ENCODE measurements around the gene MOB4. TPM values are rescaled to one million over a fixed set of nuclear protein-coding genes. Genes with fewer than 3 reads are reported as not detected.
"Not testable (repeated sequence)": the region's sequence is repeated elsewhere in the genome, so short reads cannot be mapped to it uniquely, and the experiment has no call there.

MOB4 gene
- polyA plus RNA-seq, result 10 to 100 TPM; 17.6 to 35.1 (median 23.2) TPM
- long read RNA-seq, donor 1, result 0 reads
- long read RNA-seq, donor 2, transcript MOB4-202 (8 exons, 3,986 nt), result major isoform, 7 of 7 reads
- long read RNA-seq, donor 2, partial matches to known transcripts, result 0 of 7 reads
- long read RNA-seq, donor 2, other reads (novel, unspliced or antisense), result 0 of 7 reads
- long read RNA-seq, donor 3, transcript MOB4-202 (8 exons, 3,986 nt), result major isoform, 5 of 7 reads
- long read RNA-seq, donor 3, partial matches to known transcripts, result 0 of 7 reads
- long read RNA-seq, donor 3, other reads (novel, unspliced or antisense), result 0 of 7 reads
- long read RNA-seq, donor 4, result 0 reads
- long read RNA-seq, donor 5, partial matches to known transcripts, result 0 of 4 reads
- long read RNA-seq, donor 5, other reads (novel, unspliced or antisense), result 0 of 4 reads
- long read RNA-seq, donor 6, transcript MOB4-202 (8 exons, 3,986 nt), result major isoform, 19 of 36 reads
- long read RNA-seq, donor 6, partial matches to known transcripts, result 13 of 36 reads
- long read RNA-seq, donor 6, other reads (novel, unspliced or antisense), result 0 of 36 reads
- long read RNA-seq, donor 7, result 0 reads
- long read RNA-seq, donor 8, partial matches to known transcripts, result 0 of 2 reads
- long read RNA-seq, donor 8, other reads (novel, unspliced or antisense), result 0 of 2 reads
- long read RNA-seq, donor 9, partial matches to known transcripts, result 0 of 2 reads
- long read RNA-seq, donor 9, other reads (novel, unspliced or antisense), result 0 of 2 reads
- long read RNA-seq, donor 10, transcript MOB4-202 (8 exons, 3,986 nt), result major isoform, 27 of 30 reads
- long read RNA-seq, donor 10, partial matches to known transcripts, result 0 of 30 reads
- long read RNA-seq, donor 10, other reads (novel, unspliced or antisense), result 0 of 30 reads

DNA sequence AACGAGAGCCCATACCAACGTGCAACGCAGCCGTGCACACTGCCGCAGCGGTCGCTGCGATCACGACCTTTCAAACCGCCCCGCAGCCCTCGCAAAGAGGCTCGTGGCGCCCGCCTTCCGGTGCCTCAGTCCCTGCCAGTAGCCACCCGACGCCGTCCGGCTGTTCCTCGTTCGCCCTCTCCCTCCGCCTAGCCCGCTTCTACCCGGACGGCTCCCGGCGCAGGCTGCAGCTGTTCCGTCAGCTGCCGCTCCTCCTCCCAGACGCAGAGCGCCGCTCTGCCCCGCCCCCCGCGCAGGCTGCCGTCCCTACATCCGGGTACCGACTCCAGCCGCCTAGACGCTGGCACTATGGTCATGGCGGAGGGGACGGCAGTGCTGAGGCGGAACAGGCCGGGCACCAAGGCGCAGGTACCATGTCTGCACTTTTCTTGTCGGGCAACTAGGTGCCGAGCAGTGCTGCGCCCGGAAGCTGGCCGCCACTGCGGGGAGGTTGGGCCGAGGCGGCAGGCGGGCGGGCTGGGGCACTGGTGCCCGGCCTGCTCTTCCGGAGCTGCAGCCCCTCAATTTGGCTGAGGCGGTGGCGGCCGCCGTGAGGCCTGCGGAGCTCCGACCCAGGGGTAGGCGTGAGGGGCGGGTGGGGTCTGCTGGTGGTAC lies at the start of gene MOB4:
MOB4 (plus strand) TSS at position 328 of the 654 bp plus-strand sequence; CDS start at position 349, 21 bp downstream.
- Histone ChIP-seq H3K27ac (ENCODE audit: low read depth in 1 of 3, low read length in 2 of 3) (peak within 1 kb of the TSS; percentile 84 to 97 (median 89)), H3K4me3 (ENCODE audit: low read depth in 1 of 3, low read length in 3 of 3) (peak within 1 kb of the TSS; percentile 62 to 95 (median 74)), H3K4me1 (ENCODE audit: control insufficient read depth in 3 of 3, insufficient read depth in 2 of 3, low read depth in 1 of 3, low read length in 2 of 3) (peaks cover 0 to 6% (median 5%) of the 10 kb centered on the region in 3 donors), H3K36me3 (ENCODE audit: control insufficient read depth in 3 of 3, insufficient read depth in 2 of 3, low read depth in 1 of 3, low read length in 3 of 3) (peaks cover 0 to 13% (median 0%) of the 10 kb centered on the region in 3 donors), H3K9me3 (ENCODE audit: control insufficient read depth in 2 of 2, insufficient read depth in 1 of 2, low read depth in 1 of 2, low read length in 1 of 2) (peaks cover 0 to under 1% of the 10 kb centered on the region in 2 donors), H3K27me3 (ENCODE audit: control insufficient read depth in 3 of 3, insufficient read depth in 3 of 3, low read length in 3 of 3) (no peaks in the 10 kb centered on the region)
- FAIRE-seq (no peak), DNase-seq (peak; percentile 94 to 99)
- WGBS, 3 donors, result 0% methylated on average over 53 to 66 of the region's 66 CpGs

DNA sequence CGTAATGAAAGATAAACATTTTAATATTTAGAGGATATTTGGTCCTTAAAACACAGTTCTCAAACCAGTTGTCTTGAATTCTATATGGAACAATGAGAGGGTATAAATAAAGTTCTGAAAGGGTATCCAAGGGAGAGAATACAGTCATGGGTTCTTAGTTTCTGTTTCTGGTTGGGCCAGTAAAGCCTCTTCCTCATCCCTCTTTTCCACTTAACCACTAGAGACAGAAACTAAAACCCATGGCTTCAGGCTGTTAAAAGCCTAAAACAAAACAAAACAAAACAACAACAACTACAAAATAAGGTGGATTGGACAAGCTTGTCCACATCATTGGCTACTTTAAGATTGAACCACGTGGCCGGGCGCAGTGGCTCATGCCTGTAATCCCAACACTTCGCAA lies 43.7 kb upstream of the MOB4 start:
- DNase-seq (no peak), FAIRE-seq (no peak)
- no peak overlapping the region for H3K27ac ChIP-seq (ENCODE audit: low read depth in 1 of 3, low read length in 2 of 3)
- 95 to 99% (median 98%) methylated on average over 5 of the region's 5 CpGs for WGBS, 3 donors
- H3K36me3 ChIP-seq (ENCODE audit: control insufficient read depth in 3 of 3, insufficient read depth in 2 of 3, low read depth in 1 of 3, low read length in 3 of 3), result peaks cover 11 to 54% (median 16%) of the 10 kb centered on the region in 3 donors
- H3K4me1 ChIP-seq (ENCODE audit: control insufficient read depth in 3 of 3, insufficient read depth in 2 of 3, low read depth in 1 of 3, low read length in 2 of 3), result no peaks in the 10 kb centered on the region
- no peaks in the 10 kb centered on the region for H3K27me3 ChIP-seq (ENCODE audit: control insufficient read depth in 3 of 3, insufficient read depth in 3 of 3, low read length in 3 of 3)
- no peaks in the 10 kb centered on the region for H3K9me3 ChIP-seq (ENCODE audit: control insufficient read depth in 2 of 2, insufficient read depth in 1 of 2, low read depth in 1 of 2, low read length in 1 of 2)
- no peak overlapping the region for H3K4me3 ChIP-seq (ENCODE audit: low read depth in 1 of 3, low read length in 3 of 3)

DNA sequence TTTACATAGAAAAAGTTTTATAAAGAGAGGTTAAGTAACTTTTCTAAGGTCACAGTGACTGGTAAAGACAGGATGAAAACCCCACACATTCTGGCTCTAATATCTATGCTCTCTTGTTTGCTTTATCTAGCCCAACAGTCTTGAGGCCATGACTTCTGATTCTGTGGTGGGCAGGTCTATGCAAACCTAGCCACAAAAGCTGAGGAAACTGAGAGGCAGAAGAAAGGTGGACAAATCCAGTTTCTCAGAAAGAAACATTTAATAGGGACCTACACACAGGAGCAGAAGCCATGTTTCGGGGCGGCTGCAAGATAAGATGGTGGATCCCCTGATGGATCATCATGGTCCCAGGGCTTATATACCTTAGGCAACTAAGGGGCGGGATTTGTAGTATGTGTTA lies 38.1 kb upstream of the MOB4 start:
- no peak for FAIRE-seq

GRCh38 chr2:197480165-197481036 lies 35.5 kb upstream of the MOB4 start:
- WGBS, 3 donors, result 93 to 94% (median 93%) methylated on average over 9 of the region's 9 CpGs
- peaks cover 0 to 3% (median 3%) of the 10 kb centered on the region in 3 donors for H3K4me1 ChIP-seq (ENCODE audit: control insufficient read depth in 3 of 3, insufficient read depth in 2 of 3, low read depth in 1 of 3, low read length in 2 of 3)
- no peak overlapping the region for H3K4me3 ChIP-seq (ENCODE audit: low read depth in 1 of 3, low read length in 3 of 3)
- FAIRE-seq, result no peak
- H3K9me3 ChIP-seq (ENCODE audit: control insufficient read depth in 2 of 2, insufficient read depth in 1 of 2, low read depth in 1 of 2, low read length in 1 of 2), result peaks cover 0 to 15% of the 10 kb centered on the region in 2 donors
- DNase-seq, result peak in 1 of 2 donors; percentile 31
- no peak overlapping the region for H3K27ac ChIP-seq (ENCODE audit: low read depth in 1 of 3, low read length in 2 of 3)
- H3K36me3 ChIP-seq (ENCODE audit: control insufficient read depth in 3 of 3, insufficient read depth in 2 of 3, low read depth in 1 of 3, low read length in 3 of 3), result peaks cover 11 to 33% (median 13%) of the 10 kb centered on the region in 3 donors
- H3K27me3 ChIP-seq (ENCODE audit: control insufficient read depth in 3 of 3, insufficient read depth in 3 of 3, low read length in 3 of 3), result no peaks in the 10 kb centered on the region

More for the DNA sequence above, 38.1 kb upstream of the MOB4 start:
- Histone ChIP-seq H3K36me3 (ENCODE audit: control insufficient read depth in 3 of 3, insufficient read depth in 2 of 3, low read depth in 1 of 3, low read length in 3 of 3) (peaks cover 14 to 36% (median 17%) of the 10 kb centered on the region in 3 donors), H3K4me1 (ENCODE audit: control insufficient read depth in 3 of 3, insufficient read depth in 2 of 3, low read depth in 1 of 3, low read length in 2 of 3) (peaks cover 0 to 3% (median 3%) of the 10 kb centered on the region in 3 donors), H3K9me3 (ENCODE audit: control insufficient read depth in 2 of 2, insufficient read depth in 1 of 2, low read depth in 1 of 2, low read length in 1 of 2) (peaks cover 0 to 4% of the 10 kb centered on the region in 2 donors), H3K4me3 (ENCODE audit: low read depth in 1 of 3, low read length in 3 of 3) (no peak overlapping the region), H3K27me3 (ENCODE audit: control insufficient read depth in 3 of 3, insufficient read depth in 3 of 3, low read length in 3 of 3) (no peaks in the 10 kb centered on the region), H3K27ac (ENCODE audit: low read depth in 1 of 3, low read length in 2 of 3) (no peak overlapping the region)
- WGBS, 3 donors, result 96 to 99% (median 98%) methylated on average over 3 of the region's 3 CpGs
- no peak for DNase-seq

DNA sequence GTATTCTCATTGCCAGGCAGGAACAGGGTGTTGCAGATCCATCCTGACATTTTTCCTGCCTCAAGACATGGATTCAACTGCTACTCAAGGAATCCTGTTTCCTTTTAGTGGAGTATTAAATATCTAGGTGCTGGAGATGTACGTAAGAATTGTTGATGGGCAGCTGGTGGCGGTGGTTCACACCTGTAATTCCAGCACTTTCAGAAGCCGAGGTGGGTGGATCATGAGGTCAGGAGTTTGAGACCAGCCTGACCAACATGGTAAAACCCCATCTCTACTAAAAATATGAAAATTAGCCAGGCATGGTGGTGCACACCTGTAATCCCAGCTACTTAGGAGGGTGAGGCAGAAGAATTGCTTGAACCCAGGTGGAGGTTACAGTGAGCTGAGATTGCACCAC lies 31.6 kb upstream of the MOB4 start:
- Histone ChIP-seq H3K36me3 (ENCODE audit: control insufficient read depth in 3 of 3, insufficient read depth in 2 of 3, low read depth in 1 of 3, low read length in 3 of 3) (peaks cover 4 to 32% (median 9%) of the 10 kb centered on the region in 3 donors), H3K9me3 (ENCODE audit: control insufficient read depth in 2 of 2, insufficient read depth in 1 of 2, low read depth in 1 of 2, low read length in 1 of 2) (peaks cover 0 to 15% of the 10 kb centered on the region in 2 donors)
- not testable (repeated sequence) for H3K4me1 ChIP-seq (ENCODE audit: control insufficient read depth in 3 of 3, insufficient read depth in 2 of 3, low read depth in 1 of 3, low read length in 2 of 3); FAIRE-seq; H3K4me3 ChIP-seq (ENCODE audit: low read depth in 1 of 3, low read length in 3 of 3); H3K27me3 ChIP-seq (ENCODE audit: control insufficient read depth in 3 of 3, insufficient read depth in 3 of 3, low read length in 3 of 3); DNase-seq; H3K27ac ChIP-seq (ENCODE audit: low read depth in 1 of 3, low read length in 2 of 3)
- 90 to 94% (median 93%) methylated on average over 3 of the region's 3 CpGs for WGBS, 3 donors

GRCh38 chr2:197486175-197486574 lies 29.7 kb upstream of the MOB4 start:
- Histone ChIP-seq H3K4me3 (ENCODE audit: low read depth in 1 of 3, low read length in 3 of 3) (no peak overlapping the region), H3K27ac (ENCODE audit: low read depth in 1 of 3, low read length in 2 of 3) (no peak overlapping the region), H3K4me1 (ENCODE audit: control insufficient read depth in 3 of 3, insufficient read depth in 2 of 3, low read depth in 1 of 3, low read length in 2 of 3) (peaks cover 0 to under 1% (median 0%) of the 10 kb centered on the region in 3 donors), H3K27me3 (ENCODE audit: control insufficient read depth in 3 of 3, insufficient read depth in 3 of 3, low read length in 3 of 3) (no peaks in the 10 kb centered on the region), H3K36me3 (ENCODE audit: control insufficient read depth in 3 of 3, insufficient read depth in 2 of 3, low read depth in 1 of 3, low read length in 3 of 3) (peaks cover under 1 to 33% (median 16%) of the 10 kb centered on the region in 3 donors), H3K9me3 (ENCODE audit: control insufficient read depth in 2 of 2, insufficient read depth in 1 of 2, low read depth in 1 of 2, low read length in 1 of 2) (peaks cover 0 to 15% of the 10 kb centered on the region in 2 donors)
- FAIRE-seq (no peak), DNase-seq (no peak)
- WGBS, 3 donors, result 70 to 84% (median 83%) methylated on average over 2 of the region's 2 CpGs

GRCh38 chr2:197487385-197487784 lies 28.5 kb upstream of the MOB4 start:
- no peak for DNase-seq
- Histone ChIP-seq H3K27ac (ENCODE audit: low read depth in 1 of 3, low read length in 2 of 3) (no peak overlapping the region), H3K4me1 (ENCODE audit: control insufficient read depth in 3 of 3, insufficient read depth in 2 of 3, low read depth in 1 of 3, low read length in 2 of 3) (no peaks in the 10 kb centered on the region), H3K4me3 (ENCODE audit: low read depth in 1 of 3, low read length in 3 of 3) (no peak overlapping the region), H3K9me3 (ENCODE audit: control insufficient read depth in 2 of 2, insufficient read depth in 1 of 2, low read depth in 1 of 2, low read length in 1 of 2) (peaks cover 0 to 15% of the 10 kb centered on the region in 2 donors), H3K36me3 (ENCODE audit: control insufficient read depth in 3 of 3, insufficient read depth in 2 of 3, low read depth in 1 of 3, low read length in 3 of 3) (peaks cover 0 to 40% (median 16%) of the 10 kb centered on the region in 3 donors), H3K27me3 (ENCODE audit: control insufficient read depth in 3 of 3, insufficient read depth in 3 of 3, low read length in 3 of 3) (no peaks in the 10 kb centered on the region)
- WGBS, 3 donors, result 93 to 97% (median 96%) methylated on average over 4 of the region's 4 CpGs
- FAIRE-seq, result no peak

Data from small intestine (tissue), 16 donors.